GM12872 (cell line): ENCODE measurements around the gene SLC17A5.

Experiments
- CTCF ChIP-seq: IDR thresholded peaks from 3 replicates; pipeline ENCODE4 v1.5.1; 2011; ENCODE audit warnings: low read depth, mild to moderate bottlenecking, low read length, moderate library complexity; ENCODE audit not compliant: insufficient read depth

Gene SLC17A5

GRCh38 chr6:73579851-73580246 is 73.9 kb downstream of the SLC17A5 start:
- no peak for TF ChIP-seq CTCF

GRCh38 chr6:73579389-73579788 is 74.4 kb downstream of the SLC17A5 start:
- TF ChIP-seq CTCF, result no peak

- TF ChIP-seq CTCF, result no peak
Observed at GRCh38 chr6:73577676-73578075, 76.1 kb downstream of the SLC17A5 start.

- no peak for TF ChIP-seq CTCF
Observed at GRCh38 chr6:73569121-73569520, 84.7 kb downstream of the SLC17A5 start.

GRCh38 chr6:73566954-73567591 is 86.7 kb downstream of the SLC17A5 start:
- TF ChIP-seq CTCF, result no peak

GRCh38 chr6:73565767-73566485 is 87.9 kb downstream of the SLC17A5 start:
- no peak for TF ChIP-seq CTCF

- no peak for TF ChIP-seq CTCF
Observed at GRCh38 chr6:73564578-73565345, 89.0 kb downstream of the SLC17A5 start.
